HG03103 (cell line): ENCODE measurements around the gene NOVA1.
A peak's percentile ranks its signal among the peaks of the same experiment; 100 is the strongest.
"Not testable (repeated sequence)": the region's sequence is repeated elsewhere in the genome, so short reads cannot be mapped to it uniquely, and the experiment has no call there.

Experiments
- ATAC-seq: cut with Tn5 transposase; IDR thresholded peaks from one replicate; pipeline ENCODE4 v1.9.1; 2021; ENCODE audit warnings: low read depth; ENCODE audit not compliant: unreplicated experiment

NOVA1 gene, protein sequence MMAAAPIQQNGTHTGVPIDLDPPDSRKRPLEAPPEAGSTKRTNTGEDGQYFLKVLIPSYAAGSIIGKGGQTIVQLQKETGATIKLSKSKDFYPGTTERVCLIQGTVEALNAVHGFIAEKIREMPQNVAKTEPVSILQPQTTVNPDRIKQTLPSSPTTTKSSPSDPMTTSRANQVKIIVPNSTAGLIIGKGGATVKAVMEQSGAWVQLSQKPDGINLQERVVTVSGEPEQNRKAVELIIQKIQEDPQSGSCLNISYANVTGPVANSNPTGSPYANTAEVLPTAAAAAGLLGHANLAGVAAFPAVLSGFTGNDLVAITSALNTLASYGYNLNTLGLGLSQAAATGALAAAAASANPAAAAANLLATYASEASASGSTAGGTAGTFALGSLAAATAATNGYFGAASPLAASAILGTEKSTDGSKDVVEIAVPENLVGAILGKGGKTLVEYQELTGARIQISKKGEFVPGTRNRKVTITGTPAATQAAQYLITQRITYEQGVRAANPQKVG

DNA sequence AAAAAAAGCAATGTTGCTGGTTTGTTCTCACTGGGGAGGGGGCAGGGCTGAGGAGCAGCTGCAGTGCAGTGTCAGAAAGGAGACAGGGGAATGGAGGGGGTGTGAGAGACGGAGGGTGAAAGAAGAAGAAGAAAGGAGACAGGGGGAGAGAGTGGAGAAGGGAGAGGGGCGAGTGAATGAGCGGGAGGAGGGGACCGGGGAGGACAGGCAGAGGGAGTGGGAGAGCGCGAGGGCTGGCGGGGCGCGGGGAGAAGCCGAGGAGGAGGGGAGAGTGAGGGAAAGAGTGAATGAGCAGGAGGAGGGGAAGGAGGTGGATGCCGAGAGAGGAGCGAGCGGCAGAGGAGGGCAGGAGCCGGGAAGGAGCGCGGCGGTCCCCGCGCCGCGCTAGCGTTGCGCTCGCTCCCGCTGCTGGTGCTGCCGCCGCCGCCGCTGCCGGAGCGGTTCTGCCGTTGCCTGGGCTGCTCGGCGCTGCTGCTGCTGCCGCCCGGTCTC, at the start of gene NOVA1:
NOVA1 (minus strand) TSS at position 445 of the 492 bp plus-strand sequence. CDS start 597 bp downstream, outside the sequence.
- ATAC-seq, result no peak

DNA sequence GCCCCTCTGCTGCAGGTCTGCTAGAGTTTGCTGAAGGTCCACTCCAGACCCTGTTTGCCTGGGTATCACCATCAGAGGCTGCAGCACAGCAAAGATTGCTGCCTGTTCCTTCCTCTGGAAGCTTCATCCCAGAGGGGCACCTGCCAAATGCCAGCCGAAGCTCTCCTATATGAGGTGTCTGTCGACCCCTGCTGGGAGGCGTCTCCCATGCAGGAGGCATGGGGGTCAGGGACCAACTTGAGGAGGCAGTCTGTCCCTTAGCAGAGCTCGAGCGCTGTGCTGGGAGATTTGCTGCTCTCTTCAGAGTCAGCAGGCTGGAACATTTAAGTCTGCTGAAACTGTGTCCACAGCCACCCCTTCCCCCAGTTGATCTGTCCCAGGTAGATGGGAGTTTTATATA, 47.2 kb upstream of the NOVA1 start:
- not testable (repeated sequence) for ATAC-seq

DNA sequence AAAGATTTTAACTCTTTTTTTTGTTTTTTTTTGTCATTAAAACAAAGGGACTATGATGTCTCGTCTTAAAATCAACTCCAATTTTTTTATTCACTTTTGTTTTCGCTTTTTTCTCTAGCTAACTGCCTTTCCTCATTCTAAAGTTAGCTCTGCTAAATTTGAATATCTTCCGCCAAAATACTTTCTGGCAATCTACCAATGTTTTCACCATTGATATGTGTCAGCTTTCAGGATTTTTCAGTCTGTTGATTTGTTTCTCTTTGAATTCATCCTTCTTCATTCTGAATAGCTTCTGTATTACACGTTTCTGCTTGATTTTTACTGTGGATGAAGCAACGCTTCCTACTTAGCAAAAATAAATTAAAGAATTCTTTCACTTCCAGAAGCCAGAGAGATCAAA, 38.7 kb upstream of the NOVA1 start:
- ATAC-seq, result no peak

DNA sequence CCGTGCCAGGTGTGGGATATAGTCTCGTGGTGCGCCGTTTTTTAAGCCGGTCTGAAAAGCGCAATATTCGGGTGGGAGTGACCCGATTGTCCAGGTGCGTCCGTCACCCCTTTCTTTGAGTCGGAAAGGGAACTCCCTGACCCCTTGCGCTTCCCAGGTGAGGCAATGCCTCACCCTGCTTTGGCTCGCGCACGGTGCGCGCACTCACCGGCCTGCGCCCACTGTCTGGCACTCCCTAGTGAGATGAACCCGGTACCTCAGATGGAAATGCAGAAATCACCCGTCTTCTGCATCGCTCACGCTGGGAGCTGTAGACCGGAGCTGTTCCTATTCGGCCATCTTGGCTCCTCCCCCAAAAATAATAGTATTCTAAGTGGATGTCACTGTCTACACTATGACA, 37.1 kb upstream of the NOVA1 start:
- ATAC-seq, result not testable (repeated sequence)

DNA sequence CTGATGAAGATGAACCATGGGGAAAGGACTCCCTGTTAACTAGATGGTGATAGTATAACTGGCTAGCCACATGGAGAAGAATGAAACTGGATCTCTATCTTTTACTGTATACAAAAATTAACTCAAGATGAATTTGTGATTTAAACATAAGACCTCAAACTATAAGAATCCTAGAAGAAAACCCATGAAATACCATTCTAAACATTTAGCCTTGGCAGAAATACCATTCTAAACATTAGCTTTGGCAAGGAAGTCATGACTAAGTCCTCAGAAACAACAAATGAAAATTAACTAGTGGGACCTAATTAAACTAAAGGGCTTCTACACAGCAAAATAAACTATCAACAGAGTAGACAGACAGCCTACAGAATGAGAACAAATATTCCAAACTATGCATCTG, 28.4 kb upstream of the NOVA1 start:
- no peak for ATAC-seq

DNA sequence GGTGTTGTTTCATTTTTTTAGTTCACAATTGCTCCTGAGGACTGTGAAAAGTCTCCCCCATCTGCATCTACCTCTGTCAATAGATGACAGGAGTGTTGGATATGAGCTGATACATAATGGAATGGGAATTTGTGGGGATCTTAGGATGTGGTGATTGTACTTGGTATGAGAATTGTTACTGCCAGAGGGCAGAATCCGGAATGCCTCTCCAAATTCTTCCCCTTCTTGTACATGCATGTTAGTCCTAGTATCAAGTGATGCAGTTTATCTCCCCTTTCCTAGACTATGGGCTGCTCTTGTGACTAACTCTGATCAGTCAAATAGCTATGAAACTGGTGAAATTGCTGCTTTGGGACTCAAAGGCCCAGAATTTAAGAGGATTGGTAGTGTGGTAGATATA, 24.8 kb upstream of the NOVA1 start:
- no peak for ATAC-seq

DNA sequence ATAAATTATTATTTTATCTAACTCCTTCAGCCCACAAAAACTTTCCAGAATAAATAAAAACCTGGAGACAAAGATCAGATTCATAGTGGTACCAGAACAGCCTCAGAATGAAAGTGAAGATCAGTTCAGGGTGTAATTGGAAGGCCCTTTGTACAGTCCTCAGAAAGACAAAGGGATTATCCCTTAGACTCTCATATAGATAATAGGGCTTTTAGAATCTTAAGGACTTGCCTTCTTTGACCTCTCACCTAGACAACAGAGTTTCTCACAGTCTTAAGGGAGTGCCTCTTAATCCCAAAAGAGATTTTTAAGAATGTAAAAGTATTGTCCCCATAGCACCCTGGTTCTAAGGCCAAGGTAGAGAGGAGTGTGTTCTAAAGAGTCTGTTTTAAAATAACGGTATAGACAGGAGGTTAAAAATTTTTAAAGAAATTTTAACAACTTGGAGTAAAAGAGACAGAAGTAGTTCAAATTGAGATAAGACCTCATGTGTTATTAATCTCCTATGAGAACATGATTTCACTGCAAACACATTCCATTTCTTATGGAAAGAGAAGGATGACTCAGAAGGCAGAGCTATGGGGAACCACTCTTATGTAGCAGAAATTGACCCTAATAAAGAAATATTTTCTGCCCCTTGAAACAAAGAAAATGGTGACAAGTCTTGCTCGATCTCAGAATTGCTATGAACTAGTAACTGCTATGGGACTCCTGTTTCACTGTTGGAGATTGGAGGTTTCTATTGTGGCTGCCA, 24.2 kb upstream of the NOVA1 start:
- no peak for ATAC-seq

DNA sequence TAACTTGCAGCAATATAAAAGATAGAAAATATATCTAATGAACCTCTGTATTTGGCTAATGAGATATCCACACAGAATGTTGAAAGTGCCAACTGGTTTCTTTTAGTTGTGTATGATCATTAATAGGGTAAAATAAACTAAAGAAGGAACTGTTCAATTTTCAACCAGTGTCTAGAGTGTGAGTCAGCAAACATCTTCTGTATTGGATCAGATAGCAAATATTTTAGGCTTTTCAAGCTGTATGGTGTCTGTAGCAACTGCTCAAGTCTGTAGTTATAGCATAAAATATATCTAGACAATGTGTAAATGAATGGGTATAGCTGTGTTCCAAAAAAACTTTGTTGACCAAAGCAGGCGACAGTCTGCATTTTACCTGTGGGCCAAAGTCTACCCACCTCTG, 23.5 kb upstream of the NOVA1 start:
- no peak for ATAC-seq

DNA sequence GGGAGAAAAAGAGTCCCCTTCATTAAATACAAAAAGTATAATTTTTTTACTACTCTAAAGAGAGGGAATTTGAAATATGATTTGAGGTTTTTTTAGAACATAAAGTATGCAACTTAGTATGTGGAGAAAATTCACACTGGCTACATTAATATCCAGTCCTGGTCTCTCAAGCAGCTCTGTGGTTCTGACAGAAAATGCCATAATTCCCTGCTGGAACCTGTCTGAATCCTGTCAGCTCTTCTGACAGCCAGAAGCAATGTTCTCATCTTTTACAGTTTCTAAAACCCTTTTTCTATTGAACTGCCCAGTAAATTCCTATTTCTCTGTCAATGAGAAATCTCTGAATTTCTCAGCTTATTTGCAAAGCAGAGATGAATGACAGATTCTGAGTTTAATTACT, 13.4 kb upstream of the NOVA1 start:
- ATAC-seq, result no peak

DNA sequence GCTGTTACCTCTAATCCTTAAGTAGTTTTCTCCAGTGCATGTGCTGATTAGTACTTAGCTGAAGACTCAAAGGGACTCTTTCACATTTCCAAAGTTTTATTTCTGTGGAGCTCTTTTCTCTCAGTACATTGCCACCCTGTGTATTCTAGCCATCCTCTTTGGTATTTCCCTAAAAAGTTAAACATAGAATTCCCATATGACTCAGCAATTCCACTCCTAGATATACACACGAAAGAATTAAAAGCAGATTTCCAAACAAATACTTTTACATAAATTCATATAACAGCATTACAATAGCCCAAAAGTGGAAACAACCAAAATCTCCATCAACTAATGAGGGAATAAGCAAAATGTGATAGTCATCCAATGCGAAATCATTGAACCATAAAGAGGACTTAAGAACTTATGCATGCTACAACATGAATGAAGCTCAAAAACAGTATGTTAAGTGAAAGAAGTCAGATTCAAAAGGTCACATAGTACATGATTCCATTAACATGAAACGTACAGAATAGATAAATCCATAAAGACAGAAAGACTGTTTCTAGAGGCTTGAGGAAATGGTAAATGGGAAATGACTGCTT, 9.0 kb upstream of the NOVA1 start:
- ATAC-seq, result no peak

DNA sequence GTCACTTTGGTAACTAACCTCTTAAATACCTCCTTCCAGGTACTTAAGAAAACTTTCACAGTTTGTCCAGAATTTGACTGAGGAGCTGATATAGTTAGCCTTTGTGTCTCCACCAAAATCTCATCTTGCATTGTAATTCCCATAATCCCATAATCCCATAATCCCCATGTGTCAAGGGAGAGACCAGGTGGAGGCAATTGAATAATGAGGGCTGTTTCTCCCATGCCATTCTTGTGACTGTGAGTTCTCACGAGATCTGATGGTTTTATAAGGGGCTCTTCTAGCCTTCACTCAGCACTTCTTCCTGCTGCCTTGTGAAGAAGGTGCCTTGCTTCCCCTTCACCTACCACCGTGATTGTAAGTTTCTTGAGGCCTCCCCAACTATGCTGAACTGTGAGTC, 7.8 kb upstream of the NOVA1 start:
- ATAC-seq, result no peak

DNA sequence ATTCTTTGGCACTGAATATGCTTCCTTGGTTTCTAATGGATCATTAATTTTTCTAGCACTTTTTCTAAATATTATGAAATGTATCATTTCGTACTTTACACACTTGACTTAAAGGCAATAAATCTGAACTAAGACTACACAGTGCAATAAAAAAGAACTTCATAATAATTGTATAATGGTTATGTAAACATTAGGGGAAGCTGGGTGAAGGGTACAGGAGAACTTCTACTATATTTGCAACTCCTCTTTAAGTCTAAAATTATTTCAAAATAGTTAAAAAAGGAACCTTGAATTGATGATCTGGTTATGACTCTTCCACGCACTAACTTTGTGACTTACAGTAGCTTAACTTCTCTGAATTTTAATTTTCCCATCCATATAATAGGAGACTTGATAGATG, 5.1 kb upstream of the NOVA1 start:
- ATAC-seq, result no peak

DNA sequence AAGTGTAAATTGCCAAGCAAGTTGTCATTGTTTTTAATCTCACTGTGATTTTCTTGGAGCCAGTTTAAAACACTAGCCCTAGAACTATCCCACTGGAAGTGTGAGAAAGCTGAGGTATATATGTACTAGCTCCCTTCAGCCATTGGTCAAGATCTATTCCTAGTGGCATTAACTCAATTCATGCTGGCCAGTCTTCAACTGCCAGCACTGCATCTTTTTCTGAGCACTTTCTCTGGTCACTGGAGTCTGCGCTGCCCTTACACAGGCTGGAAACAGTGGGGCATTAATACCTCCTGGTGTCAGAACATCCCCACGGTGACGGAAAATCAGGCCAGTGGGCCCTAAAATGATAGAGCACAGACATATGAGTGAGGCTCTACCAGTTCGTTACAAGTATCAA, 4.0 kb upstream of the NOVA1 start:
- no peak for ATAC-seq

DNA sequence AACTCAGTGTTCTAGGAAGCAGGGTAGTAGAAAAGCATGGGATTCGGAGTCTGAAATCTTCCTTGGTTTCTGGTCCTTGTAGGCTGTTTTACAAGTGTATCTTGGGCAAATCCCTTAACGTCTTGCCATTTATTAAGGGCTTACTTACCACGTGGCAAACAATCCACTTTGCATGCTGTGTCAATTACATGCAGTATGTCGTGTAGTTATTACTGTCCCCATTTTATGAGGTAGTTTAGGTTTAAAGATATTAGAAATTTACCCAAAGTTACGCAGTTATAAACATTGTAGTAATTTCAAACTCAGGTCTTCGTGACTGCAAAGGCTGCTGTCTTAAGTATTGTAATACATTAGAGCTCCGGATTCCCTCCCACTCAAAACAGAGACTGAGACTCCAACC, 1.5 kb upstream of the NOVA1 start:
- no peak for ATAC-seq

DNA sequence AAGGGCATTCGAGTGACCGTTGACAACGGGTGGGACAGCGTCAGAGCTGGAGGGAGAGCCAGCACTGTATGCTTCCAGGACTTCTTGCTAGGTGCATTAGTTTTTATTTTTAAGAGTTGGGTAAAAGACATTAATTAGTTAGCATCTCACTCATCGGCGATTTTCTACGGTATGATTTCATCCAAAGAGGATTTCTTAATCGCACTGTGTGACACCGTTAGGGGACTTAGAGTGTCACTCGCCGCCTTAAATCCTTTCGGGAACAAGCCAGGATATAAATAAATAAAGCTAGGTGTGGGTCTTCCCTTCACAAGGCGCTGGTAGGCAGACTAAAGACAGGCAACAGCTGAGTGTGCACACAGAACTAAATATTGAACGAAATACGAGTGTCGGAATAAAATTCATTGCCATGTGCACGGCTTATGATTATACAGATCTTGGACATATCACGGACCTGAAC, 869 bp upstream of the NOVA1 start:
- no peak for ATAC-seq

DNA sequence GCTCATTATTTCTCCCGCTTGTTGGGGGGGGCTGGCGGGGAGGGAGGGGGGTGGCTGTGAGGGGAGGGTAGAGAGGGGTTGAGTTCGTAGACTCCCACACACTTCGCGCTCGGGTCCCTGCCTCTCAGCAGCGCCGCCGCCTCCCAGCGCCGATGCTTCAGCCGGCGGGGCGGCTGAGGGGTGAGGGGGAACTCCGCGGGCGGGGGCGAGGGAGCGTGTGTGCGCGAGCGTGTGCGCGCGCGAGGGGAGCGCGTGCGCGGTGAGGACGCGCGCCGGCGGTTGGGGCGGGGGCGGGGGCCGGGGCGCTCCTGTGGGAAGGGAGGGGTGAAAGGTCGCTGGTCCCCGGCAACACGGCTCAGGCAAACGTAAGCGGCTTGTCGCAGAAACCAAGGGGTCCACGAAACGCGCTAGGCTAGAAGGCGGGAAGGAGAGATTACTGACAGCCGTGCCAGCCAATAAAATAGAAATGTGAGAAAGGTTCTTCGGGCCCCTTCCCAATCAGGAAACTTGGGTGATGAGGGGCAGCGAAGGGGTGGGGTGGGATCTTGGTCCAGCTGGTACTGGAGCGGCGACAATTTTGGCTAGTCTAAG, 343 bp upstream of the NOVA1 start:
- ATAC-seq, result peak; percentile 89

DNA sequence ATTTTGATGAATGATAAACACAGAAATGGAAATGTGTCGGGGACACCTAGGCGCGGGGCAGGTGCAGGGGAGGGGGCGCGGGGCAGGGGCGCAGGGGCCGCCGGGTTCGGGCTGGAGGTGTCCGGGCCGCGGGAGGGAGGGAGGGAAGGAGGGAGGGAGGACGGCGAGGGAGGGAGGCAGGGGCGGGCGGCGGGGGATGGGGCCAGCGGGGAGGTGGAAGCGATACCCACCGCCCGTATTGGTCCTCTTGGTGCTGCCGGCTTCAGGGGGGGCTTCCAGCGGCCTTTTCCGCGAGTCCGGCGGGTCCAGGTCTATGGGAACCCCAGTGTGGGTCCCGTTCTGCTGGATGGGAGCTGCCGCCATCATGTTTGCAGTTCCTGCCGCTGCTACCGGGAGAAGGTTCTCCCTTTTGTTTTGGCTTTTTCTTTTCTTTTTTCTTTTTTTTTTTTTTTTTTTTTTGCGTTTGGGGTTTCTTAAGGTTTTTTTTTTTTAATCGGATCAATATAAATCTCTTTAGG, 703 bp downstream of the NOVA1 start:
- no peak for ATAC-seq

DNA sequence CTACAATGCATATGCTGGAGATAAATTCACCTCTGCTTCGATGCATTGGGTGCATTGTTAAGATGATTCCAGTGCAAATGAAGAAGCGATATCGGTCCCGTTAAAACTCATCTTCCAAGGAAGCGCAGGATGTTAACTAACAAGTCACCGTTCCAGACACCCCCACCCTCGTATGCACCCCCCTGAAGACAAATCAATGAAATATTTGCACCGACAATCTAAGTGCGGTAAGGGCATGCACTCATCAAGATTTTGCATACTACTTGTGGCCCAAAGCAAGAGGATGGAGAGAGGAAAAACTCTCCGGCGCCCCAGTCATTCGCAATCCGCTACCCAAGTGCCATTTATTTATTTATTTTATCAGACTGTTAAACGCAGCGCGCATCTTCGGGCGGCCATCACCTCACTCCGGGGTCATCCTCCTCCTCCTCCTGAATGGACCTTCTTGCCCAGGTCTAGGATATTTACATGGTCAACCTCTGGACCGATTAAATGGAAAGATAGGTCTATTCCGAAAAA, 1.2 kb downstream of the NOVA1 start:
- no peak for ATAC-seq

DNA sequence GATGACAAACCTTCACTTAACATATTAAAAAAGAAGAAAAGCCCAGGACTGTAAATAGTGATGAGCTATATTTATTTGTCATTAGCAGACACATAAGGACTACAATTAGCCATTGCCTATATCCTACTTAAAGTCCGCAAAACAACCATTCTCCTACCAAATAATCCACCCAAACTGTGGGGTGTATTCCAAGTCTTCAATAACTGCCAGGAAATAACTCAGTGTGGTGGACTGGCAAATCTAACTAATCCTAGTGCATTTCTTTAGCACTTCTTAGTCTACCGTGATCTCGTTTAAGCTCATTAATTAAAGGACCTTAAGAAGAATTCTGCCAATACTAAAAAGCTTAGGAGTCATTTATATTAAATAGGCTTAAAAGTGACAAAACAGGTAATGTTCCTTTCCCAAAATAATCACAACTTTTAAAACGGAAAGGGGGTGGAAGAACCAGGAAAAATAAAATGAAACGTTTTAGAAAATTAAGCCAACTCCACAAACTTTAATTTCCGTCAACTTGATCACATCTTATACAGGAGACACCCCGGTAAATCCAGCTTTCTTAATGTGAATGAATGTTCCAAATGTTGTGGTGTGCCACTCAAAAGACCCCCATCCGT, 1.8 kb downstream of the NOVA1 start:
- no peak for ATAC-seq
